ENCODE data around the gene ENTHD1. TPM values are rescaled to one million over a fixed set of nuclear protein-coding genes. Genes with fewer than 3 reads are reported as not detected.

ENTHD1 gene
- polyA plus RNA-seq, 4 donors, result 0.01 to 0.06 TPM; not detected in 2

DNA sequence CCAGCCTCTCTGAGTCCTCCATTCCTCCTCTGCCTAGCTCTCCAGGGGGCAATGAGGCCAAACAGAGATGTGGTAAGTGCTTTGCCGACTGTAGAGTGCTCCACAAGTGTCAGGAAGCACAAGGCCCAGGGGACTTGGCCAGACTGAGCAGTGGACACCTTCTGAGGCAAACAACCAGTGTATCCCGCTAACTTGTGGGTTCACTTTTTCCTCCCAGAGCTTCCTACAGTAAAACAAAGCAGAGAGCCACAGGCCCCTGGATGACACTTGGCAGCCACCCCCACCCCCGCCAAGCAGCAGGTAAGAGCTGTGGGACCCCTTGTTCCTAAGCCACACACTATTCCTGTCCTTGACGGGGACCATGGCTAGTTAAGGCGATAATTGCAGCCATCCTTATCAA, 162.1 kb downstream of the ENTHD1 start:
- Histone ChIP-seq H3K27me3 (ENCODE audit: control insufficient read depth in 3 of 3, insufficient read depth in 3 of 3, low read length in 3 of 3) (peaks cover 0 to 29% (median 2%) of the 10 kb centered on the region in 3 donors), H3K36me3 (ENCODE audit: control insufficient read depth in 3 of 3, insufficient read depth in 2 of 3, low read depth in 1 of 3, low read length in 3 of 3) (no peaks in the 10 kb centered on the region), H3K9me3 (ENCODE audit: control insufficient read depth in 2 of 2, insufficient read depth in 1 of 2, low read depth in 1 of 2, low read length in 1 of 2) (no peaks in the 10 kb centered on the region), H3K4me3 (ENCODE audit: low read depth in 1 of 3, low read length in 3 of 3) (no peak overlapping the region), H3K4me1 (ENCODE audit: control insufficient read depth in 3 of 3, insufficient read depth in 2 of 3, low read depth in 1 of 3, low read length in 2 of 3) (no peaks in the 10 kb centered on the region), H3K27ac (ENCODE audit: low read depth in 1 of 3, low read length in 2 of 3) (no peak overlapping the region)
- WGBS, 3 donors, result 78 to 84% (median 82%) methylated on average over 5 of the region's 5 CpGs
- FAIRE-seq (no peak), DNase-seq (no peak)

DNA sequence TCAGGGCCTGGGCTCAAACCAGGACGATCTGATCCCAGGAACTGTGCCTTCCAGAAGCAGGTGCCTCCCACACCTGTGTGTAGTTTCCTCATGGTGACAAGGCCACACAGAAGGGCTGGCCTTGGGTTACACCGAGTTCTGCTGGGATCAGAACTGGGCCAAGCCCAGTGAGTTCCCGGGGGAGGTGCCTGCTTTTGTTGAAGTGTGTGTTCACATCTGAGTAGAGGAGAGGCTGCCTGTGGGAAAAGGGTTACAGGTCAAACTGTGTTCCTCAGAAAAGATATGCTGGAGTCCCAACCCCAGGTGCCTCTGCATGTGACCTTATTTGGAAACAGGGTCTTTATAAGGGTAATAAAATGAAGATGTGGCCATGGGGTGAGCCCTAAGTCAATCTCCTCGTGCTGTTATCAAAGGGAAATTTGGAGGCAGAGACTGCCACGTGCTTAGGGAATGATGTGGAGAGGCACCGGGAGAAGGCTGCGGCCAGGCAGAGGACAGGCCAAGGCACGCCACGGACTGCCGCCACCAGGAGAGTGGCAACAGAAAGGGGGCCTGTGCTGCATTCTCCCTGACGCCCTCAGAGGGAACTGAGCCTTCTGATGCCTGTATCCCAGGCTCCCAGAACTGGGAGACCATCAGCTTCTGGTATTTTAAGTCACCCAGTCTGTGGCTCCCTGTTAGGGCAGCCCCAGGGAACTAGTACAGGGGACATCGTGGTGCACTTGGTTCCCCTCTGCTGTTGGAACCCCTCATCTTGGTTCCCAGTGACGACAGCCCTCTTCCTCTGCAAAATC, 164.2 kb downstream of the ENTHD1 start:
- Histone ChIP-seq H3K27ac (ENCODE audit: low read depth in 1 of 3, low read length in 2 of 3) (no peak overlapping the region), H3K27me3 (ENCODE audit: control insufficient read depth in 3 of 3, insufficient read depth in 3 of 3, low read length in 3 of 3) (peaks cover 0 to 30% (median 2%) of the 10 kb centered on the region in 3 donors), H3K4me1 (ENCODE audit: control insufficient read depth in 3 of 3, insufficient read depth in 2 of 3, low read depth in 1 of 3, low read length in 2 of 3) (peaks cover 0 to 2% (median 0%) of the 10 kb centered on the region in 3 donors), H3K36me3 (ENCODE audit: control insufficient read depth in 3 of 3, insufficient read depth in 2 of 3, low read depth in 1 of 3, low read length in 3 of 3) (no peaks in the 10 kb centered on the region), H3K9me3 (ENCODE audit: control insufficient read depth in 2 of 2, insufficient read depth in 1 of 2, low read depth in 1 of 2, low read length in 1 of 2) (no peaks in the 10 kb centered on the region), H3K4me3 (ENCODE audit: low read depth in 1 of 3, low read length in 3 of 3) (no peak overlapping the region)
- WGBS, 3 donors, result 70 to 78% (median 76%) methylated on average over 13 of the region's 13 CpGs
- DNase-seq (no peak), FAIRE-seq (no peak)

DNA sequence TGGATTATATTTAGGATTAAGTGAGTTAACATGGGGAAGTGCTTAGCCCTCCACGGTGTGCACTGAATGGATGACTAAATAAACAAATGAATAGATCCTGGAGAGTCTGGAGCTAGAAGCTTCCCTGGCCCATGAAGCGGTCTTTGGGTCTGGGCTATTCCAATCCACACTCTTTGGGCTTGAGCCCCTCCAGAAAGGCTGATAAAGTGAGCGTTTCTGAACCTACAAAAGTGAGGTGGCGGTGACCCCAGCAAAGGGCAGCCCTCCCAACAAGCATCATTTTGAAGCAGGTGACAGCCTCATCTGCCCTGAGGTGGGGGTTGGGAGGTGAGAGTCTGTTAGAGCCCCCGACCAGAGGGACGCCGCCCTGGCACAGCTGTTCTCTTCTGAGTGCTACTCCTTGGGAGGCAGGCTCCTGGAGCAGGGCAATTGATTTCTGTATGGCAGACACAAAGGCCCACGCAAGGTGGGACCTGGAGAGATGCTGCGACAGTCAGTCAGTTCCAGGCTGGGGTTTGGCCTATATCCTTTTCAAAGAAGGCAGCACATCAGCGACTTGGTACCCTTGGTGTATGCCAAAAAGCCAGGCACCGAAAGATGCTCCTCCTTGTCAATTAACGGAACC, 165.2 kb downstream of the ENTHD1 start:
- Histone ChIP-seq H3K4me3 (ENCODE audit: low read depth in 1 of 3, low read length in 3 of 3) (no peak overlapping the region), H3K36me3 (ENCODE audit: control insufficient read depth in 3 of 3, insufficient read depth in 2 of 3, low read depth in 1 of 3, low read length in 3 of 3) (no peaks in the 10 kb centered on the region), H3K27me3 (ENCODE audit: control insufficient read depth in 3 of 3, insufficient read depth in 3 of 3, low read length in 3 of 3) (peaks cover 0 to 29% (median 2%) of the 10 kb centered on the region in 3 donors), H3K27ac (ENCODE audit: low read depth in 1 of 3, low read length in 2 of 3) (no peak overlapping the region), H3K9me3 (ENCODE audit: control insufficient read depth in 2 of 2, insufficient read depth in 1 of 2, low read depth in 1 of 2, low read length in 1 of 2) (no peaks in the 10 kb centered on the region), H3K4me1 (ENCODE audit: control insufficient read depth in 3 of 3, insufficient read depth in 2 of 3, low read depth in 1 of 3, low read length in 2 of 3) (peaks cover 0 to 11% (median 6%) of the 10 kb centered on the region in 3 donors)
- DNase-seq, result no peak
- no peak for FAIRE-seq
- WGBS, 3 donors, result 86 to 87% (median 86%) methylated on average over 12 of the region's 12 CpGs

DNA sequence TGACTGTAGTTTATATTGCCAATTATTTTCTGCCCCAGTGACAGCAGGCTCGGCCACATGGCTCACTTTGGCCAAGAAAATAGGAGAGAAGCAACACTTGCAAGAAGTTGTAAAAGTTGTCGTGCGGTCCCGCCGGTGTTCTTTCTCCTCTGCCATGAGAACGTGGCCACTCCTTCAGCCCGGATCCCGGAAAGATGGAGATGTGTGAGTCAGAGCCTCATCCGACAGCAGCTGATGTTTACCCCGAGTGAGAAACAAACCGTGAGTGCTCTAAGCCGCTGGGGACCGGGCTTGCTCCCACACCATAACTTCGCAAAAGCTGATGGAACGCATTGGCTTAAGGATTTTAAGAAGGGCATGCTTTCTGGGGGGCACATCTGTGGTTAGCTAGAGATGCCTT, 166.0 kb downstream of the ENTHD1 start:
- Histone ChIP-seq H3K9me3 (ENCODE audit: control insufficient read depth in 2 of 2, insufficient read depth in 1 of 2, low read depth in 1 of 2, low read length in 1 of 2) (no peaks in the 10 kb centered on the region), H3K4me3 (ENCODE audit: low read depth in 1 of 3, low read length in 3 of 3) (no peak overlapping the region), H3K27me3 (ENCODE audit: control insufficient read depth in 3 of 3, insufficient read depth in 3 of 3, low read length in 3 of 3) (peaks cover 0 to 22% (median 0%) of the 10 kb centered on the region in 3 donors), H3K4me1 (ENCODE audit: control insufficient read depth in 3 of 3, insufficient read depth in 2 of 3, low read depth in 1 of 3, low read length in 2 of 3) (peaks cover 0 to 14% (median 7%) of the 10 kb centered on the region in 3 donors), H3K36me3 (ENCODE audit: control insufficient read depth in 3 of 3, insufficient read depth in 2 of 3, low read depth in 1 of 3, low read length in 3 of 3) (no peaks in the 10 kb centered on the region), H3K27ac (ENCODE audit: low read depth in 1 of 3, low read length in 2 of 3) (no peak overlapping the region)
- FAIRE-seq (no peak), DNase-seq (peak; percentile 25 to 39)
- WGBS, 3 donors, result 31 to 42% (median 35%) methylated on average over 15 of the region's 15 CpGs

DNA sequence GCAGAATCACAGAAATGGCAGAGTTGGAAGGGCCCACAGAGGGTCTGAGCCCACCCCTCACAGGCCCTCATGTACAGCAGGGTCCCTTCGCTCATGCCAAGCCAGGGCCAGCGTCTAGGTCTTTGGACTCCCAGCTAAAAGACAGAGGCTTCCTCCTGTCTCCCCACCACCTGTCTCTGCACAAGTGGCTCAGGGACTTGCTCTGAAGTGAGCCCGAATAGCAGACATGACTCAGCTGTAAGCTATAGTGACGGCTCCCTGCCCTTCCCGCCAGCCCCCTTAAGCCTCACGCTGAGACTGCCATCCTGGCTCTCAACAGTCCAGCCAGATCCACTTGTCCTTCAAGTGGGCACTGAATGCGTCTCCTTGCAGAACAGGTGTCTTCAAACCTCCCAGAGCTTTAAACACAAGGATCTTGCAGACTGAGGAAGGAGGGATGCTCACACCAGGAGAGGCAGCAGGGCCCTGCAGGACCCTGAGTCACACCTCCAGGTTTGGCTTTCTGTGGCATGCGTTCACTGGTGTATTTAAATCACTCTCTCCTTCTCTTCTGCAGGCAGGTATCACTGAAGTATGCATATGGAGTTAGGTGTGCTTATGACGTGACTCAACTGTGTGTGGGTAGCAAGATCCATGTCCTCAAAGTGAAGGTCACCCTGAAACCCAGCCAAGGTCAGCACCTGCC, 168.1 kb downstream of the ENTHD1 start:
- no peaks in the 10 kb centered on the region for H3K36me3 ChIP-seq (ENCODE audit: control insufficient read depth in 3 of 3, insufficient read depth in 2 of 3, low read depth in 1 of 3, low read length in 3 of 3)
- FAIRE-seq, result no peak
- no peak overlapping the region for H3K27ac ChIP-seq (ENCODE audit: low read depth in 1 of 3, low read length in 2 of 3)
- WGBS, 3 donors, result 86 to 91% (median 91%) methylated on average over 9 of the region's 9 CpGs
- H3K27me3 ChIP-seq (ENCODE audit: control insufficient read depth in 3 of 3, insufficient read depth in 3 of 3, low read length in 3 of 3), result peaks cover 0 to 19% (median 0%) of the 10 kb centered on the region in 3 donors
- H3K4me3 ChIP-seq (ENCODE audit: low read depth in 1 of 3, low read length in 3 of 3), result no peak overlapping the region
- DNase-seq, result no peak
- no peaks in the 10 kb centered on the region for H3K9me3 ChIP-seq (ENCODE audit: control insufficient read depth in 2 of 2, insufficient read depth in 1 of 2, low read depth in 1 of 2, low read length in 1 of 2)
- H3K4me1 ChIP-seq (ENCODE audit: control insufficient read depth in 3 of 3, insufficient read depth in 2 of 3, low read depth in 1 of 3, low read length in 2 of 3), result peaks cover 0 to 14% (median 7%) of the 10 kb centered on the region in 3 donors

DNA sequence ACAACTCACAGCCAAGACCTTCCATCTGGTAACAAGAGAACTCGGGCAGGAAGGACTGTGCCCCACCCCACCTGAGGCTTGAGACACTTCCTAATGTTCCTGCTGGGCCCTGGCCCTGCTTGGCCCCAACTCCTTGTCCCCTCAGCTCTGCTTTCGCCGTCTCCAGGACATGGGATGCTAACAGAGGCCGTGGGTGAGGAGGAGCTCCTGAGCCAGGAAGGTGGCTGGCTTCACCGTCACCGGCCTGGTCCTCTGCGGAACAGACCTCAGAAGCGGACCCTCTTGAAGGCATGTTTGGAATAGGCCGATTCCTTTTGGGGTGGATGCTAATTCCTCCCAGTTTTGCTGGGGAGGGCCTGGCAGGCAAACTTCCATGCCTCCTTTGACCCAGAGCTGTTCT, 168.7 kb downstream of the ENTHD1 start:
- Histone ChIP-seq H3K9me3 (ENCODE audit: control insufficient read depth in 2 of 2, insufficient read depth in 1 of 2, low read depth in 1 of 2, low read length in 1 of 2) (no peaks in the 10 kb centered on the region), H3K27me3 (ENCODE audit: control insufficient read depth in 3 of 3, insufficient read depth in 3 of 3, low read length in 3 of 3) (peaks cover 0 to 19% (median 0%) of the 10 kb centered on the region in 3 donors), H3K36me3 (ENCODE audit: control insufficient read depth in 3 of 3, insufficient read depth in 2 of 3, low read depth in 1 of 3, low read length in 3 of 3) (no peaks in the 10 kb centered on the region), H3K4me3 (ENCODE audit: low read depth in 1 of 3, low read length in 3 of 3) (no peak overlapping the region), H3K4me1 (ENCODE audit: control insufficient read depth in 3 of 3, insufficient read depth in 2 of 3, low read depth in 1 of 3, low read length in 2 of 3) (peaks cover 0 to 14% (median 7%) of the 10 kb centered on the region in 3 donors), H3K27ac (ENCODE audit: low read depth in 1 of 3, low read length in 2 of 3) (no peak overlapping the region)
- FAIRE-seq, result no peak
- no peak for DNase-seq
- 89 to 95% (median 90%) methylated on average over 9 of the region's 9 CpGs for WGBS, 3 donors

DNA sequence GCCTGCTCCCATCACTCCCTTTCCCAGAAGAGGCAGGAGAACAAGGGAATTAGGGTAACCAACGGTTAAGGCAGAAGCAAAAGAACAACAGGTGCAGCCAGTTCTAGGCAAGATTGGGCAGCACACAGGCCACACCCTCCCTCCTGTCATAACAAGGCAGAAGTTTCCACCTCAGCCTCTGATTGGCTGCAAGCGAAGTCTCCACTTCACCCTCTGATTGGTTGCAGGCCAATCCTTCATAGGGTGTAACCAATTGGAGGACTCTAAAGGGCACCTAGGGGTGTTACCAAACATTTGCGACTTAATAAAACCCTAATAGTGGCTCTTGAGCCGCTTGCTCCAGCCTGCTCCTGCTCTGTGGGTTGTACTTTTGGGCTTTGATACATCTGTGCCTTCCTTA, 169.2 kb downstream of the ENTHD1 start:
- Histone ChIP-seq H3K4me3 (ENCODE audit: low read depth in 1 of 3, low read length in 3 of 3) (no peak overlapping the region), H3K9me3 (ENCODE audit: control insufficient read depth in 2 of 2, insufficient read depth in 1 of 2, low read depth in 1 of 2, low read length in 1 of 2) (no peaks in the 10 kb centered on the region), H3K27me3 (ENCODE audit: control insufficient read depth in 3 of 3, insufficient read depth in 3 of 3, low read length in 3 of 3) (peaks cover 0 to 19% (median 0%) of the 10 kb centered on the region in 3 donors), H3K4me1 (ENCODE audit: control insufficient read depth in 3 of 3, insufficient read depth in 2 of 3, low read depth in 1 of 3, low read length in 2 of 3) (peaks cover 0 to 14% (median 7%) of the 10 kb centered on the region in 3 donors), H3K36me3 (ENCODE audit: control insufficient read depth in 3 of 3, insufficient read depth in 2 of 3, low read depth in 1 of 3, low read length in 3 of 3) (no peaks in the 10 kb centered on the region), H3K27ac (ENCODE audit: low read depth in 1 of 3, low read length in 2 of 3) (peak overlapping the region in 1 of 3 donors; percentile 60)
- 72 to 84% (median 84%) methylated on average over 4 of the region's 4 CpGs for WGBS, 3 donors
- DNase-seq (no peak), FAIRE-seq (no peak)

DNA sequence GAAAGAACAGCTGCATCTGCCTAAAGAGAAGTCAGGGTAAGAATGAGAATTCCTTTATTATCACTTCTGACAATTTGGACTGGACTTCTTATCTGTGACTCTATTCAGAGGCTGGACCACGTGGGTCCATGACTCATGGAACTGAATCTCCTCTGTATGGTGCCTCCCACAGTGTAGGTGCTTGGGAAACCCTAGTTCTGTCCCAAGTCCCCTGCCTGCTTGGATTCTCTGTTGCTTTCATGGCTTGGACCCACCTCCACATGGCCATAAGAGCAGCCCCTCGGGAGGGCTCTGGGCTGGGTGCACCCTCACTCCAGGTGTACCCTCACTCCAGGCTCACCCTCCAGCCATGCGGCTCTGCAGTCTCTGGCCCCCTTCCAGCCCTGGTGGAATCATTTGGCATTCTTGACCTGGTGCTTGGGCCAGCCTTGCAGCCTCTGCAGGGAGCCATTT, 169.6 kb downstream of the ENTHD1 start:
- peak overlapping the region in 1 of 3 donors; percentile 60 for H3K27ac ChIP-seq (ENCODE audit: low read depth in 1 of 3, low read length in 2 of 3)
- FAIRE-seq, result no peak
- H3K9me3 ChIP-seq (ENCODE audit: control insufficient read depth in 2 of 2, insufficient read depth in 1 of 2, low read depth in 1 of 2, low read length in 1 of 2), result no peaks in the 10 kb centered on the region
- peaks cover 0 to 19% (median 0%) of the 10 kb centered on the region in 3 donors for H3K27me3 ChIP-seq (ENCODE audit: control insufficient read depth in 3 of 3, insufficient read depth in 3 of 3, low read length in 3 of 3)
- H3K4me3 ChIP-seq (ENCODE audit: low read depth in 1 of 3, low read length in 3 of 3), result no peak overlapping the region
- 22 to 57% (median 35%) methylated on average over 3 of the region's 3 CpGs for whole genome bisulfite sequencing, 3 donors
- H3K4me1 ChIP-seq (ENCODE audit: control insufficient read depth in 3 of 3, insufficient read depth in 2 of 3, low read depth in 1 of 3, low read length in 2 of 3), result peaks cover 0 to 14% (median 7%) of the 10 kb centered on the region in 3 donors
- H3K36me3 ChIP-seq (ENCODE audit: control insufficient read depth in 3 of 3, insufficient read depth in 2 of 3, low read depth in 1 of 3, low read length in 3 of 3), result no peaks in the 10 kb centered on the region
- peak; percentile 89 to 94 for DNase-seq
